Ureter (tissue), 1 donor: ENCODE data around the gene RAD51B. TPM values are rescaled to one million over a fixed set of nuclear protein-coding genes. Genes with fewer than 3 reads are reported as not detected.
"Not testable (repeated sequence)": the region's sequence is repeated elsewhere in the genome, so short reads cannot be mapped to it uniquely, and the experiment has no call there.

ENCODE experiments used
- DNase-seq: peaks from one replicate; pipeline ENCODE4 v3.0.0-alpha.2; 2020; ENCODE audit warnings: low spot score
- total RNA-seq: library from RNA; stranded (reverse); gene quantifications from one replicate; pipeline ENCODE4 v1.2.4, GENCODE V29; 2023
- donor health status: DM: yes; HTN: yes; CAD: no.

The RAD51B gene
- total RNA-seq, 1 donor from 2014 or later, result 36.6 TPM

DNA sequence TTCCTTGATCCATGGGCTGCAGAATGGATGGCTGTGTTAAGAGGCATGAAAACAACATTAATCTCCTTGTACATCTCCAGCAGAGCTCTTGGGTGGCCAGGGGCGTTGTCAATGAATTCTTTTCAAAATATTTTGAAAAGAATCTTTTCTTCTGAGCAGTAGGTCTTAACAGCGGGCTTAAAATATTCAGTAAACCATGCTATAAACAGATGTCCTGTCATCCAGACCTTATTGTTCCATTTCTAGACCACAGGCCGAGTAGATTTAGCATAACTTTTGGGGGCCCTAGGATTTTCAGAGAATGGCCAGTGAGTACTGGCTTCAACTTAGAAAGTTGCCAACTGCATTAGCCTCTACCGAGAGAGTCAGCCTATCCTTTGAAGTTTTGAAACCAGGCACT, 130.2 kb downstream of the RAD51B start:
- no peak for DNase-seq

DNA sequence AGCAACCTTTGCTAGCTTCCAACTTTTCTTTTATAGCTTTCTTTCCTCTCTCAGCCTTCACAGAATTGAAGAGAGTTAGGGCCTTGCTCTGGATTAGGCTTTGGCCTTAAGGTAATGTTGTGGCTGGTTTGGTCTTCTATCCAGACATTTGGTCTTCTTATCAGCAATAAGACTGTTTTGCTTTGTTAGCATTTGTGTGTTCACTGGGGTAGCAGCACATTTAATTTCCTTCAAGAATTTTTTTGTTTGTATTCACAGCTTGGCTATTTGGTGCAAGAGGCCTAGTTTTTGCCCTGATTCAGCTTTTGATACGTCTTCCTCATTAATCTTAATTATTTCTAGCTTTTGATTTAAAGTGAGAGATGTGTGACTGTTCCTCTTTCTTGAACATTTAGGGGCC, 130.8 kb downstream of the RAD51B start:
- no peak for DNase-seq

DNA sequence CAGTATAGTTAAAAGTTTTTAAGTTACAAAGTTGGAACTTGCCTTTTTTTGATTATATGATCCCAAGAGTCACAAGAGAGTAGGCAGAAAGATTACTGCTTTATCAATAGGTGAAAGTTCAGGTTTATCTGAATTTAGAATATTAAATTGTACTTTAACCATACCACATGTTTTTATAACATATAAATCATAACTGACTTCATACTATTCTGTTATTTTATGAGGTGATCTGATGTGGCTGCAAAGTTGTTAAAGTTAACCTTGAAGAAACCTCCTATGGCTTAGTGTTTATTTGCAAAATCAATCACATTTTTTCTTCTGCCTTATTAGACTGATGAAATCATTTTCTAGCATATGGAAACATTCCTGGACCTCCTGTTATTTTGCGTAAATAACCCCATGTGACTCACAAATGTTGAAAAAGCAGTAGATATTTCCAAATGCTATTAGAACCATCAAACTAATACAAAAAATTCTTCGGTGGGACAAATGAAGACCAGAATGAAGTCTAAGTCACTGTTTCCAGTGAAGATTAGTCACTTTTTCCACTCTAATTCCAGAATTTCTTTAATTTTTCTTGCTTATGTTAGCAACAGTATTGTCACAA, 132.1 kb downstream of the RAD51B start:
- DNase-seq, result no peak

DNA sequence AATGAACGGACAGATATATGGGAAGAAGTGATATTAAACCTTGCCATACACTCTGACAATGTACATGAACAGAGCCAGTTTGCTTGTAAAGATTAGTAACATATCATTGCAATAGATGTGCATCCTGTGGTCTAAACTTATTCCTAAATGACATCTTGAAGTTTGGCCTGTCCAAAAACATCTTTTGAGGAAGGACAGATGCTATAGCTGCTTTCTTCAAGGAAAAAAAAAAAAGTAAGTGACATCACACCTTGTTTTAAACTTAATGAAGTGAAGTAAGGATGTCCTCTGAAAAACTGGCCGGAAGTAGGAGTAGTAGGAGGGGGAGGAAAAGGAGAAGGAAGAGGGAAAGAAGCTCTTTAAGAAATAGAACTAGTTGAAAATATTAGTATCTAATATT, 132.8 kb downstream of the RAD51B start:
- DNase-seq, result no peak

DNA sequence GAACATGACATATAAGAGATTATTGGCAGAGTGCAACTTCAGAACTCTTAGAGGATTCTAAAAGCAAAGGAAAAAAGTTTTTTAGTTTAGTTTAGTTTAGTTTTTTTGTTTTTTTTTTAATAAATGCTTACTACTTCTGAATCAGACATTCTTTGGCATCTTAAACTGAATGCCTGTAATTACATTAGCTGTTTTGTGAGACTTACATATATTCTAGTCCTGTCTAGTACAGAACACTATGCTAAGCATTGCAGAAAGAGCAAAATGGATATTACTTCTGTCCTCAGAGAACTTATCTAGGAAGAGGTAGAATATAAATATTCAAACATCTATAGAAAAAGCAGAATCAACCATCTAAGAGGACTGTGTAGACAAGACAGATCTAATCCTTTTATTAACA, 133.2 kb downstream of the RAD51B start:
- no peak for DNase-seq

DNA sequence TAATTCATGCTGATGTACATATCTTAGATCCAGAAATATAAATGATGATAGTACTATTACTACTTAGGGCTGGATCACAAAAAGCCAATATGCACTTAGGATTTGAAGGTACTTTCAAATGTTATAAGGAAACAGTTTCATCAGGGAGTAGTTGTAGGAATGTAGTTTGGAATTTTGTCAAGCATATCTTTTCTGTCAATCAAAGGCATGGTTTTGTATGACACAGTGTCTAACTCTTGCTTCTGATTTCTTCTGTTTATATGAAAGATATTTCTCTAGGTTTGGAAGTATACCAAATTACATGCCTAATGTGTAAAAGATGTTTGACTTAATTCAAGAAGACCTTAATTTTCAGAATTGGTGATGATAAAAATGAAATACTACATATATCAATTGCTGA, 135.7 kb downstream of the RAD51B start:
- DNase-seq, result no peak

DNA sequence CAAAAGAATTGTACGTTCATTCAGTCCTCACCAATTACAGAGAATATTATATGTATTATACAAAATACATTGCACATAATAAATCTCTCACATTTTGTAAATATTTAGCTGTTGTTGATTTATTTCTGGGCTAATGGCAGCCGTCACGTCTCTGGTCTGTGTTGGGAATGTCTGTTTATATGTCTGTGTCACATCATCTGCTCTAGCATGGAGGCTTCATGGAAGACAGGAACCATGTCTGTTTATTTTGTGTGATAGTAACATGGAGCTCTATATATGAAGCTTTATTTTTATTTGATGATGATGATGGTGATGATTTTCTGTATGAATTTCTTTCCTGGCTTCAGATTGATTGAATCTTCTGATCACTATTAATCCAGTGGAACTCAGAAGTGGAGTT, 138.4 kb downstream of the RAD51B start:
- no peak for DNase-seq

DNA sequence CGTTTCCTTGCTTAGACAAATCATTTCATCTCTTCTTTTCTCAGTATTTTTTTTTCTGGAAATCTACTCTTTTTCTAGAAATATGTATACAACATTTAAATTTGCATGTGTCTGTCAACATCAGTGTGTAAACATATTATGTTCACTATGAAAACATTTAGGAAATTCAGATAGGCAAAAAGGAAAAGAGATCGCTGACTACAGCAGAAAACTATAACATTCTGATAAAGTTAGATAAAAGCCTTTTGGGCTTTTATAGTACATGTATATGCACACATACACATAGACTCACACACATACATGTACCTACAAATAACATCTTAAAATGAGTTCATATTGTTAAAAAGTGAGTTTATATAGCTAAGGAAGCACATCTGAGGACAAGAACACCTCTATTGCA, 142.1 kb downstream of the RAD51B start:
- DNase-seq, result no peak

DNA sequence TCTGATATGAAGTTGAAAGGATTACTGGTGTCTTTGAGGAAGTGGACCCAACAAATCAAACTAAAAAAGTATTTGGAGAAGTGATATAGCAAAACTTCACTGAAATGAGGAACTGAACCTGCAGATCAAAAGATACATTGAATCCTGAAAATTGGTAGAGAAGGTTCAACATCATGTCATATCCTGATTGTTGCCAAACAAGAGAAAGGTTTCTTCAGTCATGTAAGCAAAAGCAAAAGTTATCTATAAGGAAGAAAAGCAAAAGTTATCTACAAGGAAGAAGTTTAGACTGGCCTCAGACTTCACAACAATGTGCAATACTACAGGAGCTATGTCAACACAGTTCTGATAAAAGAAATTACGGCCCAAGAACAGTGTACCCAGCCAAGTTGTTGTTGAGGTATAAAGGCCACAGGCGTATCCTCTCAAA, 142.7 kb downstream of the RAD51B start:
- no peak for DNase-seq

DNA sequence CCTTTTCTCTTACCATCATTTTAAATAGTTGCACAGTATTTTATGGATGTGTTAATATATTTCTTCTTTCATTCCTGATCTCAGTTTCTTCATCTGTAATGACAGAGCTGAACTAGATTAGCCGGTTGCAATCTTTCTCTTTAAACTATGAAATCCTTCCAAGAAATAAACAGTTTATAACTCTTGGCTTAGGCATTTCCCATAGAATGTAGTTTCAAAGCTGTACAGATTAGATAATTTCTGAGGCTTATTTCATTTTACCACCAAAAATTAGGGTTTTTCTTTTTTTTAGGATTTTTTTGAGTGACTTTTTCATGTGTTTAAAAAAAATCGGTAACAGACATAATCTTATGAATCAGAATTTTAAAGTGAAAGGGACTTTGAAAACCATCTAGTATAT, 144.0 kb downstream of the RAD51B start:
- DNase-seq, result no peak

DNA sequence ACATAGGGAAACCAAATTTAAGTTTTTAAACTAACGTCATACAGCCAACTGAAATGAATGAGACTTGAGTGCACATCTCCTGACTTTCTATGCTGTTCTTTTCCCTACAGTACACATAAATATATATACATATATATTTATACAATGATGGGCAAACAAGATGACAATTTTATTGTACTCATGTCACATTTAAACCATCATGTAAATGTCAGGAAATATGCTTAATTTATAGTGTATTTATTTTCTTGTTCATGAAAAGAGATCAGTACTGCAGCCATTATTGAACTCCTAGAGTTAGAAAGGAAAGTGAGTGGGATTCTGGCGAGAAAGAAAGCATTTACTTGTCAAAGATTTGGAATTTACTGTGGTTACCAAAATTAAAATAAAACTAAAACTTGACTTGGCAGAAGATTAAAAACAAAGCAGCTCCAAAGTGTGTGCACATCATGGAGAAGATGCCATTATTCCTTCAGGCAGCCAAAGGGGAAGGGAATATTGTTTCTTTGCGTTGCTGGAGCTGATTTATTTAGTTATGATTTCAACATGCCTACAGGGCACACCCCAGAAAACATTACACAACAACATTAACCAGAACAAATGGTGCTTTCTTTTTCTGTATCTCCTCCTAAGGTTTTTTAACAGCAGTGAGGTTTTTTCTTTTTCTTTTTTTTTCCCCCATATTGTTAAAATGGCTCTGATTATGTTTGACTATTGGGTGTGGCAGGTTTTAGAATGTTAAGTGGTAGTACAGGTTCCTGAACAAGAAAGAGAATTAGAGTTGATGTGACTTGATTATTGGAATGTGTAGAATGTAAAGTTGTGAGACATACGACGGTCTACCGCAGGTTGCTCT, 144.6 kb downstream of the RAD51B start:
- no peak for DNase-seq

DNA sequence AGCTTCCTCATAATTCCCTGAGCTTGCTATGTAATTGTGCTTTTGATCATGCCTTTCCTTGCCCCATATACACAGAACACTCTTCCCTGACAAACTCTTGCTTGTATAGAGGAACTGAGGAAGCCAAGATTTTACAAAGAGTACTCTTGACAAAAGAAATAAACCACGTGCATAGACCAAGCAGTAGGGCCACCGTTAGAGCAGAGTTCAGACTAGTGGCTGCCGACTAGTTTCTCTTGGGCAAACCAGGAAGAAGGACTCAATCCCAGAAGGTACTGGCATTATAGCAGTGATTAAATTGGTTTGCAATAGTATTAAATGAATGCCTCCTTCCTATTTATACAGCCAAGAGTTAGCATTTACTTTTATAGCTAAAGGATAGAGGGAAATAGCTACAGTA, 146.1 kb downstream of the RAD51B start:
- DNase-seq, result no peak

DNA sequence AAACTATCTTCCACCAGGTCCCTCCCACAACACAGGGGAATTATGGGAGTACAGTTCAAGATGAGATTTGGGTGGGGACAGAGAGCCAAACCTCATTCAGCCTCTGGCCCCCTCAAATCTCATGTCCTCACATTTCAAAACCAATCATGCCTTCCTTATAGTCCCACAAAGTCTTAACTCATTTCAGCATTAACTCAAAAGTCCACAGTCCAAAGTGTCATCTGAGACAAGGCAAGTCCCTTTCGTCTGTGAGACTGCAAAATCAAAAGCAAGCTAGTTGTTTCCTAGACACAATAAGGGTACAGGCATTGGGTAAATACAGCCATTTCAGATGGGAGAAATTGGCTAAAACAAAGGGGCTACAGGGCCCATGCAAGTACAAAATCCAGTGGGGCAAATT, 147.6 kb downstream of the RAD51B start:
- no peak for DNase-seq

DNA sequence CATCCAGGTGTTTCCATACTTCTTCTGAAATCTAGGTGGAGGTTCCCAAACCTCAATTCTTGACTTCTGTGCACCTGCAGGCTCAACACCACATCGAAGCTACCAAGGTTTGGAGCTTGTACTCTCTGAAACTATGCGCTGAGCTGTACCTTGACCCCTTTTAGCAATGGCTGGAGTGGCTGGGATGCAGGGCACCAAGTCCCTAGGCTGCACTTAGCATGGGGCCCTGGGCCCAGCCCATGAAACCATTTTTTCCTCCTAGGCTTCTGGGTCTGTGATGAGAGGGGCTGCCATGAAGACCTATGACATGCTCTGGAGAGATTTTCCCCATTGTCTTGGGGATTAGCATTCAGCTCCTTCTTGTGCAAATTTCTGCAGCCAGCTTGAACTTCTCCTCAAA, 148.4 kb downstream of the RAD51B start:
- not testable (repeated sequence) for DNase-seq

DNA sequence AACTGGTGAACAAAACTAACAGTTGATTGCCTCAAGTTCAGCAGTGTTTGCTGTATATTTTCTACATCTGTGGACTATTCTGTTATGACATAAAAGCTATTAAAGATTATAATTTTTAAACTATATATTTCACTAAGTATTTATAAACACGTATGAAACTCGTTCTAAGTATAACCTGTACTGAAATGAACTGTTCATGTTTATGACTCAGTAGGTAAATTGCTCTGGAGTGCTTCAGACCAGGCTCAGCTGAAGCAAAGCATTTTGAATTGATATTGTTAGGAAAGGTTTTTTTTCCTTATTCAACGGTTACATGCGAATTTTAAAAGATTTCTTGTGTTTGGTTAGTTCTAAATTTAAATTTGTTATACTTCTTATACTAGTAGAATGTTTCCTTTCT, 151.3 kb downstream of the RAD51B start:
- DNase-seq, result no peak

DNA sequence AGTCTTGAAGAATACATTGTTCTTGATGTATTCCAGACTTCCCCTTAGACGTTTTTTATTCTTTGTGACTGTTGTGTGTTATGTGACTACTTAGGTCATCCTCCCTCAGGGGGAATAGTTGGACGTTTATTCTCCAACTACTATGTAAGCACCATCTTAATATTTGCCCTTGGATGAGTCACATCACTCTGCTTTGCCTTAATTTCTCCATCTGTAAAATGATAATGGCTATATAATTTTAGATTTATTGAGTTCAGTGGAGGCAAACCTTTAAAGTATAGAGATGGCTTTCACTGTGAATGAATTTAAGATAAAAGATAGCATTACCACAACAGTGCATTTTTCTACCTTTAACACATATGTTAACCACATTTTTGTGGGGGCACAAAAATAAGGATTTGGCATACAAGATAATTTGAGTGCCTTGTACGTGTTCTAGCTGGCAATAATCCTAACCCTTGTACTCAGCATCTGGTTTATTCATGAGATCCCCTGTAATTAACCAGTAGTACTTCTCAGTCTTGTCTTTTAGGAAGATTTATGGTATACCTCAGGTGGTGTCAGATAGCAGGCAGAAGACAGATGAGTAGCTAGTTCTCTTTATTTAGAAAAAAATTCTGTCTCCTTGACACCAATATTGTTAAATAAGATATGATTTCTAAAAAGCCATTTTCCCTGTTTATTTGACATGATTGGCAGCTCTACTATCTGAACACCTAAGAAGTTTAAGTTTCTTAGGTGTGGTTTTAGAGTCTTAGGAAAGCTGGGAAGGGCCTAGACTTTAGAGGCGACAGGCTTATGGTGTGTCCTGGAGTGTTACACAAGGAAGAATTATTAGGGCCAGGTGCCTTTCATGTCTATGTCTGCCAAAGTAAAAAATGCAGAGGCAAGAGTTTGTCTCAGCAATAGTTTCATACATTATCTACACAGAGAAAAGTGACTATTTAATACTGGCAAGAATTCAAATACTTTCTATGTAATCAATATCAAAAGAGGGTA, 152.3 kb downstream of the RAD51B start:
- no peak for DNase-seq

DNA sequence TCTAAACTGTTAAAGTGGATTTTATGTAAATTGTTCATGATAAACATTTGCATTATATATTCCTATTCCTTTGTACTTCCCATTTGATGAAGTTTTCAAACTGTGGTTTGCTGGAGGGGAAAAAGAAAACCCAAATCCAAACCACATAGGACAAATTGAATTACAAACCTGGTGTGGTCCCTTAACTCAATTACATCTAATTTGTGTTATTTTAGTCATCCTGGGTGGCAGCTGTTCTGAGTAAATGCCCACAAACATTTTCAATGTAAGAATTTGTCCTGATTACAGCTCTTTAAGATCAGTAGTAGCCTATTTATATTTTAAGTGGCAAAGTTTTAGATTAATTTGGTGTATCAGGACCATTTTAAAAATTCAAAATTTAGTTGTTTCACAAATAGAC, 153.9 kb downstream of the RAD51B start:
- DNase-seq, result no peak

DNA sequence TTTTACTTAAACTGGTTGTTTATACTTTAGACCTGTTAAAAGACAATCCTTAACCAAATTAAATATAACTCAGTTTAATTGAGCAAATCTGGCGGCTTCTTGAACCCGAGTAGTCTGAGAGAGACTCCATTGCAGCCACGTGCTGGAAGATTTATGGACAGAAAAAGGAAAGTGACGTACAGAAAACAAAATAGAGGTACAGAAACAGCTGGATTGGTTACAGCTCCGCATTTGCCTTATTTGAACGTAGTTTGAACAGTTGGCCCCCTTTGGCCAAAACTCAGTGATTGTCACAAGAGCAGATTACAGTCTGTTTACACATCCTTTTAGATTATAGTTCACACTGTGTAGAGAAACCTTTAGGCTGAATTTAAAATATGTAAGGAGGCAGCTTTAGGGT, 155.9 kb downstream of the RAD51B start:
- DNase-seq, result no peak

DNA sequence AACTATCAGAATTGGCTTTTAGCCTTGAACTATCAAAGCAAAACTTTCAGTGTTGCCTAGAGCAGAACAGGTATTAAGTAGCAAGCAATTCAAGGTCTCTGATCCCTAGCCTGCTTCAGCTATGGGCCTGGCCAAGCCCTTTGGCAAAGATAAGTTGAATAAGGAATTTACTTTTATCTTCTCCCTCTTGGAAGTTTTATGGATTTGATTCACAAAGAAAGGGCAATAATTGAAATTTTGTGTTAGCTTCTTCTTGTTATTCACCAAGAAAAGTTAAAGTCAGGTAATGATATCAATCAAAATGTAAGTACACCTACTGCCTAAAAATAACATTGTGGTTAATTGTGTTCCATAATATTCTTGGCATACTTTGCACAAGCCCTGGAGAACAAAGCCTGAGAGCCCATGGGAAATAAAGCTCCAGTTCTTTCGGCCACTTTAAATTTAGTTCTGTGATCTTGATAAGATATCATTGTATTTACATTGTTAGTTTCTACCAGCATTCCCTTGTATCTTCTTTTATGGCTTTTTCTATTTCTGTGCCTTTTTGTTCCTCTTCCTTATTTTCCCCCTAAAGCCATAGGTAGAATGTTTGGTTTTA, 158.0 kb downstream of the RAD51B start:
- DNase-seq, result no peak

DNA sequence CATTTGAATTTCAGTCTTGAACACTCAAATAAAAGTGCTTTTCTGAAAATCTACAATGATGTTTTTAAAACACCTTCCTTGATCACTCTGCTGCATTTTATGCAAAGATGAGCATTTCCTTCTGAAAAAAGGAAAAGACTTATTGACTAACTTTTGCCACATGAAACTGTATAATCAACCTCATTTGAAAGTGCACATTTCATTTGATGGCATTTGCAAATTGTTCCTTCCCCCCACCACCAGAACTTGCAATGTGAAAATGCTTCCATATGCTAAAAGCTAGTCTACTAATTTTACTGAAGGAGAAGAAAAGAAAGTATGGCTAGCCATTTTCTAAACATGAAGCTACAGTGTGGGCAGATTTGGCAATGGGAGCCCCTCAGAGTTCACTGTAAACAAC, 159.2 kb downstream of the RAD51B start:
- DNase-seq, result no peak

DNA sequence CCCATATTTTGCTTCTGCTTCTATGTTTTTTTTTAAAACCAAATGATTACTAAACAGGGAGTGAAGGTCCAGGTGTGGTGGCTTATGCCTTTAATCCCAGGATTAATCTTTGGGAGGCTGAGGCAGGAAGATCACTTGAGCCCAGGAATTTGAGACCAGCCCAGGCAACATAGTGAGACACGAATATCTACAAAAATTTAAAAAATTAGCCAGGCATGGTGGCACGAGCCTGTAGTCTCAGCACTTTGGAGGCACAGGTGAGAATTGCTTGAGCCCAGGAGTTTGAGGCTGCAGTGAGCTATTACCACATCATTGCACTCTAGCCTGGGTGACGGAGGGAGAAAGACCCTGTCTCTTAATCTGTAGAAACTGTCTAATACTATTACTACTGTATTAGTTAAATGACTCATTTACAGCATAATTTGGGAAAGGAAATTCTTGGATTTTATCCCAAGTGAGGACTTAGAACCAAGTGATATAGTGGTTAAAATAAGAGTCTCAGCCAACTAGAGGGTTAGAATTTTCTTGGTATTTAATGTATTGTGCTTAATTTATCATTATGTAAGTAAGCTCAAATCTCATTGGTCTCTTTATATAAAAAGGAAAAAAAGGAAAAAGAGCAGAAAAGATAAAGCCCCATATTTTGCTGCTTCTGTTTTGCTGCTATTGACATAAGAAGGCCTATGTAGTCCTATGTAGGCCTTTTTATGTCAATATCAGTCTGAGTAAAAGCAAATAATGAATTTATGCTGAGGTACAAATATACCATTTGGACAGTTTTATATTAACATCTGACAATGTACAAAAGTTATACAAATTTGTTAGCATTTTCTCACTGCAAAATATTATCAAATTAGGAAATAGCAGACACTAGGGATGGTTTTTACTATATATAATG, 163.4 kb downstream of the RAD51B start:
- no peak for DNase-seq
